ENCODE results near the gene OSM. TPM values are rescaled to one million over a fixed set of nuclear protein-coding genes. Genes with fewer than 3 reads are reported as not detected.

OSM gene
- total RNA-seq, 1 donor from 2014 or later, result not detected

DNA sequence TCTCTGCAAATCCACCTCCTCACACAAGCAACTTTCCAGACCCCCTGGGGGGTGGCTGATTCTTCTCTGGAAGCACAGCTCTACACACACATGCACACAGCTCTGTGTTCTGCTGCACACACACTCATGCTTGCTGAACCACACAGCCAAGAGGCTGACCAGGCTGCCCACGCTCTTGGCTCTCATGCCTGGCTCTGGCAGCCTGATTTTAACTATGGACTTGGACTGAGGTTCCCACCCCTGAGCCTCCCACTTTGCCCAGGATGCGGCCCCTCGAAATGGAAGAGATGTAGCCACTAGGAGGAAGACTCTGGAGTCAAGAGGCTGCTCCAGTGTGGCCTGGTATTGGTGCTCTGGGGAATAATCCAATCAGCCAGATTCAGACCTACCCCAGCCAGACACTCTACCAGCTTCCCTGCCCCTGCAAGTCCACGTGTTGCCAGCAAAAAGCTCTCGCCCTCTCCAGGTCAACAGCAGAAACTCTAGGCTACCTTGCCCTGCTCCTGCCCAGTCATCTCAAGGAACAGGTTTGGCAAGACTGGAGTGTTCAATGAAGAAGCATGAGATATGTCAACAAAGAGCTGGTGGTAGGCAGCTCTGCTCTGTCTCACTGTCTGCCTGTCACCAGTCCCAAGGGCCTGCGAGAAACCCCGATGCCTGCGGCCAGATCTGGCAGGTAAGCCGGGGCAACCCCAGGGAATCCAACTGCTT, 31.5 kb upstream of the OSM start:
- H3K4me1 Mint-ChIP-seq (ENCODE audit: unreplicated experiment), result peaks cover 18% of the 10 kb centered on the region
- DNase-seq (ENCODE audit: low spot score), result no peak
- TF ChIP-seq, protein P1, sequence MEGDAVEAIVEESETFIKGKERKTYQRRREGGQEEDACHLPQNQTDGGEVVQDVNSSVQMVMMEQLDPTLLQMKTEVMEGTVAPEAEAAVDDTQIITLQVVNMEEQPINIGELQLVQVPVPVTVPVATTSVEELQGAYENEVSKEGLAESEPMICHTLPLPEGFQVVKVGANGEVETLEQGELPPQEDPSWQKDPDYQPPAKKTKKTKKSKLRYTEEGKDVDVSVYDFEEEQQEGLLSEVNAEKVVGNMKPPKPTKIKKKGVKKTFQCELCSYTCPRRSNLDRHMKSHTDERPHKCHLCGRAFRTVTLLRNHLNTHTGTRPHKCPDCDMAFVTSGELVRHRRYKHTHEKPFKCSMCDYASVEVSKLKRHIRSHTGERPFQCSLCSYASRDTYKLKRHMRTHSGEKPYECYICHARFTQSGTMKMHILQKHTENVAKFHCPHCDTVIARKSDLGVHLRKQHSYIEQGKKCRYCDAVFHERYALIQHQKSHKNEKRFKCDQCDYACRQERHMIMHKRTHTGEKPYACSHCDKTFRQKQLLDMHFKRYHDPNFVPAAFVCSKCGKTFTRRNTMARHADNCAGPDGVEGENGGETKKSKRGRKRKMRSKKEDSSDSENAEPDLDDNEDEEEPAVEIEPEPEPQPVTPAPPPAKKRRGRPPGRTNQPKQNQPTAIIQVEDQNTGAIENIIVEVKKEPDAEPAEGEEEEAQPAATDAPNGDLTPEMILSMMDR (IDR thresholded peaks at IDR 0.05; ENCODE audit: unreplicated experiment), result no peak
- H3K4me3 Mint-ChIP-seq (ENCODE audit: unreplicated experiment), result no peak overlapping the region
- H3K36me3 Mint-ChIP-seq (ENCODE audit: low read depth, unreplicated experiment), result peaks cover 19% of the 10 kb centered on the region
- no peaks in the 10 kb centered on the region for H3K9me3 Mint-ChIP-seq (ENCODE audit: unreplicated experiment)
- peak overlapping the region; percentile 24 for H3K27ac Mint-ChIP-seq (ENCODE audit: unreplicated experiment)
- peaks cover 7% of the 10 kb centered on the region for H3K27me3 Mint-ChIP-seq (ENCODE audit: unreplicated experiment)

- H3K9me3 Mint-ChIP-seq (ENCODE audit: unreplicated experiment), result no peaks in the 10 kb centered on the region
- DNase-seq (ENCODE audit: low spot score), result no peak
- H3K27ac Mint-ChIP-seq (ENCODE audit: unreplicated experiment), result no peak overlapping the region
- H3K36me3 Mint-ChIP-seq (ENCODE audit: low read depth, unreplicated experiment), result peaks cover 16% of the 10 kb centered on the region
- H3K4me3 Mint-ChIP-seq (ENCODE audit: unreplicated experiment), result no peak overlapping the region
- H3K27me3 Mint-ChIP-seq (ENCODE audit: unreplicated experiment), result peaks cover 7% of the 10 kb centered on the region
- TF ChIP-seq, protein P1 (IDR thresholded peaks at IDR 0.05; ENCODE audit: unreplicated experiment), result no peak
- H3K4me1 Mint-ChIP-seq (ENCODE audit: unreplicated experiment), result peaks cover 14% of the 10 kb centered on the region
Observed at GRCh38 chr22:30297276-30297990, 30.8 kb upstream of the OSM start.

DNA sequence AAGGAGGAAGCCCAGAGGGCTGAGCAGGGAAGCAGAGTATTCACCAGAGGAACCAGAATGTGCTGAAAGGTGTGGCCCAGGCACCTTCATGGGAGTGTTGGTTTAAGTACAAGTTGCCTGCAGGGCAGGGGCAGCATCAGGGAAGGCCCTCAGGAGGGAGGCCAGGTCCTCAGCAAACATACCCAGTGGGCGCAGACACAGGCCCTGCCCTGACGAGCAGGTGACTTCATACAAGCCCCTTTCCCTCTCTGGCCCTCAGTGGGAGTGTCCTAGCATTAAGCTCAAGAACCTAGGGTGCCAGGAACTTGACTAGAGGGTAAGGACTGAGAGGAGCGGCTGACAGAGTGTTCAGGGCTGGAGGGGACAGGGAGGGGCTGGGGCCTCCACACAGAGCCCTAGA, 30.2 kb upstream of the OSM start:
- Mint-ChIP-seq H3K4me3 (ENCODE audit: unreplicated experiment) (no peak overlapping the region), H3K4me1 (ENCODE audit: unreplicated experiment) (peaks cover 8% of the 10 kb centered on the region), H3K27me3 (ENCODE audit: unreplicated experiment) (peaks cover 7% of the 10 kb centered on the region), H3K9me3 (ENCODE audit: unreplicated experiment) (no peaks in the 10 kb centered on the region), H3K27ac (ENCODE audit: unreplicated experiment) (no peak overlapping the region), H3K36me3 (ENCODE audit: low read depth, unreplicated experiment) (peaks cover 16% of the 10 kb centered on the region)
- no peak for DNase-seq (ENCODE audit: low spot score)
- TF ChIP-seq, protein P1 (IDR thresholded peaks at IDR 0.05; ENCODE audit: unreplicated experiment), result no peak

GRCh38 chr22:30296324-30296723, 29.7 kb upstream of the OSM start:
- Mint-ChIP-seq H3K27ac (ENCODE audit: unreplicated experiment) (no peak overlapping the region), H3K9me3 (ENCODE audit: unreplicated experiment) (no peaks in the 10 kb centered on the region), H3K27me3 (ENCODE audit: unreplicated experiment) (peaks cover 7% of the 10 kb centered on the region), H3K4me1 (ENCODE audit: unreplicated experiment) (peaks cover 7% of the 10 kb centered on the region), H3K4me3 (ENCODE audit: unreplicated experiment) (no peak overlapping the region), H3K36me3 (ENCODE audit: low read depth, unreplicated experiment) (peaks cover 16% of the 10 kb centered on the region)
- DNase-seq (ENCODE audit: low spot score), result no peak
- TF ChIP-seq, protein P1 (IDR thresholded peaks at IDR 0.05; ENCODE audit: unreplicated experiment), result no peak

- Mint-ChIP-seq H3K9me3 (ENCODE audit: unreplicated experiment) (no peaks in the 10 kb centered on the region), H3K4me3 (ENCODE audit: unreplicated experiment) (no peak overlapping the region), H3K36me3 (ENCODE audit: low read depth, unreplicated experiment) (peaks cover 16% of the 10 kb centered on the region), H3K27me3 (ENCODE audit: unreplicated experiment) (peaks cover 3% of the 10 kb centered on the region), H3K27ac (ENCODE audit: unreplicated experiment) (no peak overlapping the region), H3K4me1 (ENCODE audit: unreplicated experiment) (peaks cover 7% of the 10 kb centered on the region)
- TF ChIP-seq, protein P1 (IDR thresholded peaks at IDR 0.05; ENCODE audit: unreplicated experiment), result no peak
- no peak for DNase-seq (ENCODE audit: low spot score)
Observed at GRCh38 chr22:30295576-30295975, 28.9 kb upstream of the OSM start.

All from endothelial cell (in vitro differentiated cells).